ENCODE measurements around the gene ULK4. TPM values are rescaled to one million over a fixed set of nuclear protein-coding genes. Genes with fewer than 3 reads are reported as not detected.

The ULK4 gene
- polyA plus RNA-seq (3.0 and 7.2 TPM in 2 replicates), polyA minus RNA-seq (20.2 and 26.0 TPM in 2 replicates)

DNA sequence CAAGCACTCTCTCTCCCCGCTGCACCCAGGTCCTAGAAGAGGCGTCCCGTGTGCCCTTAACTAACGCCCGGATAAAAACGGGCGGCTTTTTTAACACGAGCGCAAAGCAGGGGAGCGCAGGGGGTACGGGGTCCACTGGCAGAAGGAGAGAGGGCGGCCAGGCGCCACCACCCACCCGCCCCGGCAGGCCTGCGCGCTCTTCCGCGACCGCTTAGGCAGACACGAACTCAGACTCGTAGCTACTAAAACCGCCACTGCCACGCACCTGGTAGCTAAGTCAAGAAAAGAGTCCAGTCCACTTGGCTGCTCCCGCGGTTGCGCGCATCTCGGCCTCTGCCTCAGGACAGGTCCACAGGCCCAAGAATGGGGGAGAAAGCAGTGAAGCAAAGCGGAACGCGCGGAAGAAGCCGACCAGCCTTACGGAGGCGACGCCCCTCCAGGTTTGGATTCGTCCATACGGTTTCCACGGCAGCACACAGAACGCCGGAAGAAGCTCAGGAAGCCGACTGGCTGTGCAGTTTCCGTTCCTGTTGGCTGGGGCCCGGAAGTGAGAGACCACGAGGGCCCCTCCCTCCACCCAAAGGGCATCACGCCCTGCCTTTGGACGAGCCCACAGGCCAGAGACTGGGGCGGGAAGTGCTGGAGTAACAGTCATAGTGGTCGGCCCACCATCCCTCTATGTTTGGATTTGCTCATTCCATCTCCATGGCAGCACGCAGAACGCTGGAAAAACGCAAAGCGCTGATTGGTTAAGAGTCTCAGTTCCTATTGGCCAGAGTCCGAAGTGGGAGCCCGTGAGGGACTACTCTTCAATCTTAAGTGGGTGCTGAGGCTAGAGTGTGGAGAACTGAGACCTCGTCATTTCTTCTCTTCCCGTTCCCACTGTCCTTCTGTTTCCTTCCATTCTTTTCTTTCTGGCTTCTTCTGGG is at the start of gene ULK4:
Gene ULK4 (minus strand): TSS at position 353 of the 929 bp plus-strand sequence. CDS start 7,344 bp downstream, outside the sequence.
- no peaks in the 10 kb centered on the region for H3F3A ChIP-seq (ENCODE audit: insufficient read depth, low read length, poor library complexity, severe bottlenecking)
- no peaks in the 10 kb centered on the region for H4K20me1 ChIP-seq (ENCODE audit: insufficient read depth)
- peak; percentile 75 for TF ChIP-seq EP300 (conservative IDR thresholded peaks at IDR 0.05; ENCODE audit: poor library complexity, severe bottlenecking)
- TF ChIP-seq TAF1 (IDR thresholded peaks at IDR 0.05; ENCODE audit: low read depth): peak; percentile 33
- TF ChIP-seq EZH2 (IDR thresholded peaks at IDR 0.05; ENCODE audit: borderline replicate concordance, insufficient read depth, low read length, poor library complexity, severe bottlenecking): no peak
- TF ChIP-seq, protein P1, sequence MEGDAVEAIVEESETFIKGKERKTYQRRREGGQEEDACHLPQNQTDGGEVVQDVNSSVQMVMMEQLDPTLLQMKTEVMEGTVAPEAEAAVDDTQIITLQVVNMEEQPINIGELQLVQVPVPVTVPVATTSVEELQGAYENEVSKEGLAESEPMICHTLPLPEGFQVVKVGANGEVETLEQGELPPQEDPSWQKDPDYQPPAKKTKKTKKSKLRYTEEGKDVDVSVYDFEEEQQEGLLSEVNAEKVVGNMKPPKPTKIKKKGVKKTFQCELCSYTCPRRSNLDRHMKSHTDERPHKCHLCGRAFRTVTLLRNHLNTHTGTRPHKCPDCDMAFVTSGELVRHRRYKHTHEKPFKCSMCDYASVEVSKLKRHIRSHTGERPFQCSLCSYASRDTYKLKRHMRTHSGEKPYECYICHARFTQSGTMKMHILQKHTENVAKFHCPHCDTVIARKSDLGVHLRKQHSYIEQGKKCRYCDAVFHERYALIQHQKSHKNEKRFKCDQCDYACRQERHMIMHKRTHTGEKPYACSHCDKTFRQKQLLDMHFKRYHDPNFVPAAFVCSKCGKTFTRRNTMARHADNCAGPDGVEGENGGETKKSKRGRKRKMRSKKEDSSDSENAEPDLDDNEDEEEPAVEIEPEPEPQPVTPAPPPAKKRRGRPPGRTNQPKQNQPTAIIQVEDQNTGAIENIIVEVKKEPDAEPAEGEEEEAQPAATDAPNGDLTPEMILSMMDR (IDR thresholded peaks at IDR 0.05; ENCODE audit: poor library complexity, severe bottlenecking): no peak
- TF ChIP-seq, protein P2, sequence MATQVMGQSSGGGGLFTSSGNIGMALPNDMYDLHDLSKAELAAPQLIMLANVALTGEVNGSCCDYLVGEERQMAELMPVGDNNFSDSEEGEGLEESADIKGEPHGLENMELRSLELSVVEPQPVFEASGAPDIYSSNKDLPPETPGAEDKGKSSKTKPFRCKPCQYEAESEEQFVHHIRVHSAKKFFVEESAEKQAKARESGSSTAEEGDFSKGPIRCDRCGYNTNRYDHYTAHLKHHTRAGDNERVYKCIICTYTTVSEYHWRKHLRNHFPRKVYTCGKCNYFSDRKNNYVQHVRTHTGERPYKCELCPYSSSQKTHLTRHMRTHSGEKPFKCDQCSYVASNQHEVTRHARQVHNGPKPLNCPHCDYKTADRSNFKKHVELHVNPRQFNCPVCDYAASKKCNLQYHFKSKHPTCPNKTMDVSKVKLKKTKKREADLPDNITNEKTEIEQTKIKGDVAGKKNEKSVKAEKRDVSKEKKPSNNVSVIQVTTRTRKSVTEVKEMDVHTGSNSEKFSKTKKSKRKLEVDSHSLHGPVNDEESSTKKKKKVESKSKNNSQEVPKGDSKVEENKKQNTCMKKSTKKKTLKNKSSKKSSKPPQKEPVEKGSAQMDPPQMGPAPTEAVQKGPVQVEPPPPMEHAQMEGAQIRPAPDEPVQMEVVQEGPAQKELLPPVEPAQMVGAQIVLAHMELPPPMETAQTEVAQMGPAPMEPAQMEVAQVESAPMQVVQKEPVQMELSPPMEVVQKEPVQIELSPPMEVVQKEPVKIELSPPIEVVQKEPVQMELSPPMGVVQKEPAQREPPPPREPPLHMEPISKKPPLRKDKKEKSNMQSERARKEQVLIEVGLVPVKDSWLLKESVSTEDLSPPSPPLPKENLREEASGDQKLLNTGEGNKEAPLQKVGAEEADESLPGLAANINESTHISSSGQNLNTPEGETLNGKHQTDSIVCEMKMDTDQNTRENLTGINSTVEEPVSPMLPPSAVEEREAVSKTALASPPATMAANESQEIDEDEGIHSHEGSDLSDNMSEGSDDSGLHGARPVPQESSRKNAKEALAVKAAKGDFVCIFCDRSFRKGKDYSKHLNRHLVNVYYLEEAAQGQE (IDR thresholded peaks at IDR 0.05; ENCODE audit: borderline replicate concordance): peak; percentile 35
- TF ChIP-seq POLR2AphosphoS5 (IDR thresholded peaks at IDR 0.05): peak; percentile 39
- TF ChIP-seq MXI1 (conservative IDR thresholded peaks at IDR 0.05; ENCODE audit: poor library complexity, severe bottlenecking): peak; percentile 96
- H3K79me2 ChIP-seq (replicated peaks; ENCODE audit: insufficient read depth, low read length): no peaks in the 10 kb centered on the region
- H3K4me2 ChIP-seq (ENCODE audit: low read length): peak within 1 kb of the TSS; percentile 52
- H3K9me2 ChIP-seq (ENCODE audit: insufficient read depth, low read length): no peaks in the 10 kb centered on the region
- peak within 1 kb of the TSS; percentile 77 for H2AFZ ChIP-seq (ENCODE audit: low read depth, low read length)
- peak within 1 kb of the TSS; percentile 56 for H3K9ac ChIP-seq (ENCODE audit: low read length)
- peak within 1 kb of the TSS; percentile 86 for H3K4me3 ChIP-seq (ENCODE audit: low read length)
- H3K27me3 ChIP-seq (ENCODE audit: insufficient read depth, low read depth, low read length): no peaks in the 10 kb centered on the region
- no peaks in the 10 kb centered on the region for H3K9me3 ChIP-seq (ENCODE audit: low read length)
- H3K27ac ChIP-seq (ENCODE audit: low read length): peak within 1 kb of the TSS; percentile 78
- no peaks in the 10 kb centered on the region for H3K36me3 ChIP-seq (ENCODE audit: insufficient read depth, low read length)

DNA sequence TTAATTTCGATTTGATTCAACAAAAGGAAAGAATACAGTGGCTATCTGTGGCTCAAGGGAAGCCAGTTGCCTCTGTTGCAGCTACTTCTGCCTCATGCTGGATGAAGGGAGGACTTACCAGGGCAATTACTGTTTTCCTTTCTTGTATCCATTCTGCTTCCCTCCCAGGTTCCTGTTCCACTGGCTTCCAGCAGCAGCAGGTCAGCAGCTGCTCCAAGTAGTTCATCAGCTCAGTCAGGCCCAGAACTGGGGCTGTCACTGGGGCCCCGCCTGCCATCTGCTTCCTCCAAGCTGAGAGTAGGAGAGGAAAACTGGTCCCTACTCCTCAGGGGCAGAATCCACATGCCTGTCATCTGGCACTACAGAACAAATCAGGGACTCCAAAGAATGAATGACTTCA is 48.6 kb upstream of the ULK4 start:
- no peaks in the 10 kb centered on the region for H3K27me3 ChIP-seq (ENCODE audit: insufficient read depth, low read depth, low read length)
- no peaks in the 10 kb centered on the region for H3K9me2 ChIP-seq (ENCODE audit: insufficient read depth, low read length)
- H3F3A ChIP-seq (ENCODE audit: insufficient read depth, low read length, poor library complexity, severe bottlenecking): no peaks in the 10 kb centered on the region
- no peaks in the 10 kb centered on the region for H3K36me3 ChIP-seq (ENCODE audit: insufficient read depth, low read length)
- no peak overlapping the region for H3K4me2 ChIP-seq (ENCODE audit: low read length)
- H3K9me3 ChIP-seq (ENCODE audit: low read length): no peaks in the 10 kb centered on the region
- H2AFZ ChIP-seq (ENCODE audit: low read depth, low read length): no peak overlapping the region
- no peaks in the 10 kb centered on the region for H4K20me1 ChIP-seq (ENCODE audit: insufficient read depth)
- H3K9ac ChIP-seq (ENCODE audit: low read length): no peak overlapping the region
- H3K79me2 ChIP-seq (replicated peaks; ENCODE audit: insufficient read depth, low read length): peaks cover 9% of the 10 kb centered on the region
- H3K4me3 ChIP-seq (ENCODE audit: low read length): no peak overlapping the region
- TF ChIP-seq EZH2 (IDR thresholded peaks at IDR 0.05; ENCODE audit: borderline replicate concordance, insufficient read depth, low read length, poor library complexity, severe bottlenecking) (no peak), MXI1 (conservative IDR thresholded peaks at IDR 0.05; ENCODE audit: poor library complexity, severe bottlenecking) (no peak)
- no peak overlapping the region for H3K27ac ChIP-seq (ENCODE audit: low read length)

All from neural cell (in vitro differentiated cells).